Measurements from ENCODE around the gene RNF144A.

DNA sequence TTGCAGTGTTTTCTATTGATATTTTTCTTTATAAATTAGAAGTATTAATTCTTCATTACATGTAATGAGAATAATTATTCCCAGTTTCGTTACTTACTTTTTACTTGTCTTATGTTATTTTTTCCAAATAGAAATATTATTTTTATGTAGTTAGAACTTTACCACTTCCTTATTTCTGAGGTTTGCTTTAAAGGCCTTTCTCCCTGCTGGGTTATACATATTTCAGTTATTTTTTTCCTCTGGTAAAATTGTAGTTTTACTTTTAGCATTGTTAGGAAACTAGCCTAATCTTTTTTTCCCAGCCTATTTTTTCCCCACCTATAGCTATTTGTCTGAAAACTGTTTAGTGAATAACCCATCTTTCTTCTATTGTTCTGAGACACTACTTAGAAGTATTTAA, 17.1 kb downstream of the RNF144A start:
- TF ChIP-seq, protein P1, sequence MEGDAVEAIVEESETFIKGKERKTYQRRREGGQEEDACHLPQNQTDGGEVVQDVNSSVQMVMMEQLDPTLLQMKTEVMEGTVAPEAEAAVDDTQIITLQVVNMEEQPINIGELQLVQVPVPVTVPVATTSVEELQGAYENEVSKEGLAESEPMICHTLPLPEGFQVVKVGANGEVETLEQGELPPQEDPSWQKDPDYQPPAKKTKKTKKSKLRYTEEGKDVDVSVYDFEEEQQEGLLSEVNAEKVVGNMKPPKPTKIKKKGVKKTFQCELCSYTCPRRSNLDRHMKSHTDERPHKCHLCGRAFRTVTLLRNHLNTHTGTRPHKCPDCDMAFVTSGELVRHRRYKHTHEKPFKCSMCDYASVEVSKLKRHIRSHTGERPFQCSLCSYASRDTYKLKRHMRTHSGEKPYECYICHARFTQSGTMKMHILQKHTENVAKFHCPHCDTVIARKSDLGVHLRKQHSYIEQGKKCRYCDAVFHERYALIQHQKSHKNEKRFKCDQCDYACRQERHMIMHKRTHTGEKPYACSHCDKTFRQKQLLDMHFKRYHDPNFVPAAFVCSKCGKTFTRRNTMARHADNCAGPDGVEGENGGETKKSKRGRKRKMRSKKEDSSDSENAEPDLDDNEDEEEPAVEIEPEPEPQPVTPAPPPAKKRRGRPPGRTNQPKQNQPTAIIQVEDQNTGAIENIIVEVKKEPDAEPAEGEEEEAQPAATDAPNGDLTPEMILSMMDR (IDR thresholded peaks at IDR 0.05): no peak
- no peak for TF ChIP-seq POLR2AphosphoS5 (IDR thresholded peaks at IDR 0.05)

Data from breast epithelium (tissue), 3 donors.